SH-SY5Y (cell line): ENCODE measurements around the gene NAT8L.

Source experiments
- GATA2 ChIP-seq: IDR thresholded peaks from 2 replicates; pipeline ENCODE4 v1.6.1; 2011; ENCODE audit warnings: mild to moderate bottlenecking, low read depth, low read length
- GATA3 ChIP-seq: IDR thresholded peaks from 2 replicates; pipeline ENCODE4 v1.6.1; 2011; ENCODE audit warnings: low read depth, mild to moderate bottlenecking, low read length, moderate library complexity

DNA sequence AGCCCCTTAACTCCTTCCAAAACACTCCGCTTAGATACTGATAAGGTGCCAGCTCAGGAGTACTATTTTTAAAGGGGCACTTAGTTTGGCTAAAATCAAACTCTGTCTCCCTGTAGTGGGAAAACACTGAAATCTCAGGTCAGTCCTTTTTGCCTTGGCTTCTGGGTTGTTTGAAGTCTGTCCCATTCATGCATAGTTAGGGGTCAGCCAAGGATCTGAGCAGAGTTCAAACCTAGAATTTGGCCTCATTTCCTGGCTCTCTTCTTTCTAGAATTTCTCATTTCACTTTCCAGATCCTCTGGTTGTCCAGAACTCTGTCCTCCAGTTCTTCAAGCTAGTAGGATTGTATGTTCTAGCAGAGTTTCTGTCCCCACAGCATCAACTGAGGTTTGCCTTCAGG is 31.5 kb downstream of the NAT8L start:
- no peak for TF ChIP-seq GATA3
- no peak for TF ChIP-seq GATA2
